Neural progenitor cell (in vitro differentiated cells): ENCODE data around the gene LRP1. TPM values are rescaled to one million over a fixed set of nuclear protein-coding genes. Genes with fewer than 3 reads are reported as not detected.

Experiments used
- DNase-seq: peaks from one replicate; pipeline ENCODE4 v3.0.0-alpha.2; 2016; ENCODE audit warnings: low spot score
- H2AFZ ChIP-seq: fragments of 200-600 bp; sonication (generic); replicated peaks from 2 replicates; pipeline ENCODE4 v1.6.1; 2016; ENCODE audit warnings: antibody characterized with exemption
- H3F3A ChIP-seq: fragments of 200-600 bp; sonication (generic); 2 replicates; pipeline ENCODE4 v1.6.1; 2016; ENCODE audit warnings: antibody characterized with exemption, low read depth
- H3K27ac ChIP-seq: fragments of 200-600 bp; sonication (generic); 2 replicates; pipeline ENCODE4 v1.5.1; 2016; ENCODE audit warnings: mild to moderate bottlenecking
- H3K27me3 ChIP-seq: fragments of 200-600 bp; sonication (generic); 2 replicates; pipeline ENCODE4 v1.6.1; 2016; ENCODE audit warnings: mild to moderate bottlenecking, moderate library complexity
- H3K36me3 ChIP-seq: fragments of 200-600 bp; sonication (generic); 2 replicates; pipeline ENCODE4 v1.5.1; 2016
- H3K4me1 ChIP-seq: fragments of 200-600 bp; sonication (generic); 2 replicates; pipeline ENCODE4 v1.6.1; 2016; ENCODE audit warnings: mixed run types
- H3K4me2 ChIP-seq: fragments of 200-600 bp; sonication (generic); 2 replicates; pipeline ENCODE4 v1.6.1; 2016
- H3K4me3 ChIP-seq: fragments of 200-600 bp; sonication (generic); 2 replicates; pipeline ENCODE4 v1.5.1; 2016
- H3K79me2 ChIP-seq: fragments of 200-600 bp; sonication (generic); 2 replicates; pipeline ENCODE4 v1.6.1; 2016; ENCODE audit warnings: low read depth
- H3K9ac ChIP-seq: fragments of 200-600 bp; sonication (generic); 2 replicates; pipeline ENCODE4 v1.6.1; 2016
- H3K9me3 ChIP-seq: fragments of 200-600 bp; sonication (generic); 2 replicates; pipeline ENCODE4 v1.5.1; 2016; ENCODE audit warnings: low read depth
- H4K20me1 ChIP-seq: fragments of 200-600 bp; sonication (generic); 2 replicates; pipeline ENCODE4 v1.6.1; 2016; ENCODE audit warnings: low read depth
- H3K27ac Mint-ChIP-seq: 3 replicates; pipeline ENCODE4 v1.8.0; 2021; ENCODE audit warnings: mixed read lengths
- H3K27me3 Mint-ChIP-seq: 2 replicates; pipeline ENCODE4 v1.8.0; 2022; ENCODE audit warnings: low read depth, mild to moderate bottlenecking, inconsistent platforms, moderate library complexity, mixed read lengths; ENCODE audit not compliant: insufficient read depth
- H3K36me3 Mint-ChIP-seq: 3 replicates; pipeline ENCODE4 v1.8.0; 2021; ENCODE audit warnings: mixed read lengths
- H3K4me1 Mint-ChIP-seq: 3 replicates; pipeline ENCODE4 v1.8.0; 2021; ENCODE audit warnings: mixed read lengths
- H3K4me3 Mint-ChIP-seq: 3 replicates; pipeline ENCODE4 v1.8.0; 2021; ENCODE audit warnings: mild to moderate bottlenecking, moderate library complexity, mixed read lengths
- H3K9me3 Mint-ChIP-seq: 3 replicates; pipeline ENCODE4 v1.8.0; 2020; ENCODE audit warnings: mixed read lengths
- EZH2 ChIP-seq: fragments of 200-600 bp; sonication (generic); IDR thresholded peaks from 2 replicates; pipeline ENCODE4 v1.6.1; 2017; ENCODE audit warnings: antibody characterized with exemption, mild to moderate bottlenecking, moderate library complexity
- EZH2phosphoT487 ChIP-seq: fragments of 200-600 bp; sonication (generic); IDR thresholded peaks from 2 replicates; pipeline ENCODE4 v1.6.1; 2017; ENCODE audit warnings: antibody characterized with exemption
- total RNA-seq: library from RNA; depleted of rRNA; stranded (reverse); fragments of >200 nt; gene quantifications from 2 replicates; pipeline ENCODE4 v1.2.3, GENCODE V29; 2015; ENCODE audit warnings: low replicate concordance
- TF ChIP-seq, protein P1 (sequence below): fragments of 200-600 bp; sonication (generic); IDR thresholded peaks from 2 replicates; pipeline ENCODE4 v1.5.1; 2017; ENCODE audit warnings: antibody characterized with exemption, mild to moderate bottlenecking

LRP1 gene
- total RNA-seq, 1 donor from 2014 or later: 13.9 TPM

DNA sequence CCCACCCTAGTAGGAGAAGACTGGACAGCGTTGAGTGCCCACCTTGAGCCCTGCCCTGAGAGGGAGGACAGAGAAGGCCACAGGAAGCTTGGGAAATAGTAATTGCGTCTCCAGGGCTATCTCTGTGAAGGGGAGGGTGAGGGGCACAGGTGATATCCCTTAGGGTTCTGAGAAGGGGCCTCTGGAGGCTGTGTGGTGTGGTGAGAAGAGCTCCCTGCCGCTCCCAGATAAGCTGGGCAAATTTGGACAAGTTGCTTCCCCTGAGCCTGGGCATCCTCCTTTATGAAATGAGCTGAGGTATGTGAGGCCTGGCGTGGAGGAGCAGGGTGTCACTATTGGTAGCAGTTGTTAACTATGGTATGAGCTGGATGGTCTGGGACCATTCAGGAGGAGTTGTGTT, 42.6 kb downstream of the LRP1 start:
- Histone ChIP-seq H3K27me3 (no peaks in the 10 kb centered on the region), H4K20me1 (peaks cover 3% of the 10 kb centered on the region), H3K9me3 (no peaks in the 10 kb centered on the region), H2AFZ (no peak overlapping the region), H3K4me3 (no peak overlapping the region), H3K79me2 (no peaks in the 10 kb centered on the region), H3F3A (no peaks in the 10 kb centered on the region), H3K27ac (no peak overlapping the region), H3K4me2 (no peak overlapping the region), H3K9ac (no peak overlapping the region), H3K4me1 (no peaks in the 10 kb centered on the region), H3K36me3 (no peaks in the 10 kb centered on the region)
- no peak overlapping the region for H3K4me3 Mint-ChIP-seq
- no peak overlapping the region for H3K27ac Mint-ChIP-seq
- peaks cover 24% of the 10 kb centered on the region for H3K36me3 Mint-ChIP-seq
- TF ChIP-seq EZH2phosphoT487 (no peak), EZH2 (no peak)
- TF ChIP-seq, protein P1, sequence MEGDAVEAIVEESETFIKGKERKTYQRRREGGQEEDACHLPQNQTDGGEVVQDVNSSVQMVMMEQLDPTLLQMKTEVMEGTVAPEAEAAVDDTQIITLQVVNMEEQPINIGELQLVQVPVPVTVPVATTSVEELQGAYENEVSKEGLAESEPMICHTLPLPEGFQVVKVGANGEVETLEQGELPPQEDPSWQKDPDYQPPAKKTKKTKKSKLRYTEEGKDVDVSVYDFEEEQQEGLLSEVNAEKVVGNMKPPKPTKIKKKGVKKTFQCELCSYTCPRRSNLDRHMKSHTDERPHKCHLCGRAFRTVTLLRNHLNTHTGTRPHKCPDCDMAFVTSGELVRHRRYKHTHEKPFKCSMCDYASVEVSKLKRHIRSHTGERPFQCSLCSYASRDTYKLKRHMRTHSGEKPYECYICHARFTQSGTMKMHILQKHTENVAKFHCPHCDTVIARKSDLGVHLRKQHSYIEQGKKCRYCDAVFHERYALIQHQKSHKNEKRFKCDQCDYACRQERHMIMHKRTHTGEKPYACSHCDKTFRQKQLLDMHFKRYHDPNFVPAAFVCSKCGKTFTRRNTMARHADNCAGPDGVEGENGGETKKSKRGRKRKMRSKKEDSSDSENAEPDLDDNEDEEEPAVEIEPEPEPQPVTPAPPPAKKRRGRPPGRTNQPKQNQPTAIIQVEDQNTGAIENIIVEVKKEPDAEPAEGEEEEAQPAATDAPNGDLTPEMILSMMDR: no peak
- H3K27me3 Mint-ChIP-seq: peaks cover 9% of the 10 kb centered on the region
- DNase-seq: no peak
- peaks cover 13% of the 10 kb centered on the region for H3K4me1 Mint-ChIP-seq
- H3K9me3 Mint-ChIP-seq: no peaks in the 10 kb centered on the region

DNA sequence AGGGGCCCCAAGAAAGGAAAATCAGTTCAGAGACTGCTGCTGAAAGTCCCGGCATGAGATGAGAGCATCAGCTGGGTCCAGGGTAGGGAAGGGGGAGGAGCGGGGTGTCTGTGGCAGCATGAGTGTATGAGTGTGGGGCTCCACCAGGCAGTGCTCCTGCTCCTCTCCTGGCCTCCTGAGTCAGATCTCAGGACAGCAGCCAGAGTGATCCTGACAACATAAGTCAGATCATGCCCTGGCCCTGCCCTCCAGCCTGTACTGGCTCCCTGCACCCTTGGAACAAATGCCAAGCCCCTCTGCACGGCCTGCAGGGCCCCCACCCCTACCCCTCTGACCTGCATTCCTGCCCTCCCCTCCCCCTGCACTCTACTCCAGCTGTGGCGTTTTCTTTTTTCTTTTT, 43.4 kb downstream of the LRP1 start:
- Mint-ChIP-seq H3K4me3 (no peak overlapping the region), H3K27me3 (peaks cover 9% of the 10 kb centered on the region), H3K9me3 (no peaks in the 10 kb centered on the region), H3K27ac (no peak overlapping the region), H3K36me3 (peaks cover 26% of the 10 kb centered on the region), H3K4me1 (peaks cover 9% of the 10 kb centered on the region)
- no peak overlapping the region for H3K9ac ChIP-seq
- no peak overlapping the region for H3K4me3 ChIP-seq
- no peak overlapping the region for H3K27ac ChIP-seq
- no peaks in the 10 kb centered on the region for H3K9me3 ChIP-seq
- TF ChIP-seq EZH2 (no peak), EZH2phosphoT487 (no peak)
- TF ChIP-seq, protein P1: no peak
- no peaks in the 10 kb centered on the region for H3F3A ChIP-seq
- no peaks in the 10 kb centered on the region for H3K27me3 ChIP-seq
- H3K4me1 ChIP-seq: no peaks in the 10 kb centered on the region
- H3K4me2 ChIP-seq: no peak overlapping the region
- H4K20me1 ChIP-seq: peaks cover 3% of the 10 kb centered on the region
- no peak overlapping the region for H2AFZ ChIP-seq
- no peak for DNase-seq
- H3K36me3 ChIP-seq: no peaks in the 10 kb centered on the region
- no peaks in the 10 kb centered on the region for H3K79me2 ChIP-seq

DNA sequence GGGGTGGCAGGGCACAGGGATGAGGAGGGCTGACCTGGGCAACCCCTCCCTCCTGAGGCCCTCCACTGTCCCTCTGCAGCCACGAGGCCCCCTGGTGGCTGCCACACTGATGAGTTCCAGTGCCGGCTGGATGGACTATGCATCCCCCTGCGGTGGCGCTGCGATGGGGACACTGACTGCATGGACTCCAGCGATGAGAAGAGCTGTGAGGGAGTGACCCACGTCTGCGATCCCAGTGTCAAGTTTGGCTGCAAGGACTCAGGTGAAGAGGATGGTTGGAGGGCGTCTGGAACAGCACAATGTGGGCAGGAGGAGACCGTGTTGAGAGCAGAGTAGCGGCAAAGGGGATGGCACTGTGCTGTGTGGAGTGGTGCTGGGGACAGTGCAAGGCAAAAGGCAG, 44.8 kb downstream of the LRP1 start:
- Mint-ChIP-seq H3K27me3 (peaks cover 9% of the 10 kb centered on the region), H3K36me3 (peaks cover 28% of the 10 kb centered on the region), H3K27ac (peak overlapping the region; percentile 14), H3K9me3 (no peaks in the 10 kb centered on the region), H3K4me3 (no peak overlapping the region), H3K4me1 (peaks cover 9% of the 10 kb centered on the region)
- no peaks in the 10 kb centered on the region for H3K9me3 ChIP-seq
- no peaks in the 10 kb centered on the region for H3K4me1 ChIP-seq
- peaks cover 3% of the 10 kb centered on the region for H4K20me1 ChIP-seq
- no peak overlapping the region for H3K4me2 ChIP-seq
- H3F3A ChIP-seq: no peaks in the 10 kb centered on the region
- H2AFZ ChIP-seq: no peak overlapping the region
- TF ChIP-seq EZH2: no peak
- TF ChIP-seq, protein P1: peak; percentile 65
- TF ChIP-seq EZH2phosphoT487: no peak
- no peak overlapping the region for H3K9ac ChIP-seq
- H3K27ac ChIP-seq: no peak overlapping the region
- peak; percentile 71 for DNase-seq
- H3K36me3 ChIP-seq: no peaks in the 10 kb centered on the region
- H3K27me3 ChIP-seq: no peaks in the 10 kb centered on the region
- H3K79me2 ChIP-seq: no peaks in the 10 kb centered on the region
- no peak overlapping the region for H3K4me3 ChIP-seq
